NT2/D1 (cell line): ENCODE measurements around the gene LRCH4.
"Not testable (repeated sequence)": the region's sequence is repeated elsewhere in the genome, so short reads cannot be mapped to it uniquely, and the experiment has no call there.

Experiments used
- SUZ12 ChIP-seq: IDR thresholded peaks from 2 replicates; pipeline ENCODE4 v1.6.1; 2011; ENCODE audit not compliant: insufficient read length, insufficient read depth; ENCODE audit errors: extremely low read depth
- YY1 ChIP-seq: IDR thresholded peaks from 2 replicates; pipeline ENCODE4 v1.6.1; 2011; ENCODE audit not compliant: insufficient read length, insufficient read depth
- ZNF274 ChIP-seq: IDR thresholded peaks from 2 replicates; pipeline ENCODE4 v1.6.1; 2011; ENCODE audit warnings: mild to moderate bottlenecking, low read depth, low read length

- not testable (repeated sequence) for TF ChIP-seq ZNF274, SUZ12, YY1
Measured at GRCh38 chr7:100528108-100528866, 57.6 kb downstream of the LRCH4 start.
